GM21825 (cell line): ENCODE results near the gene CTAGE4.
A peak's percentile ranks its signal among the peaks of the same experiment; 100 is the strongest.
"Not testable (repeated sequence)": the region's sequence is repeated elsewhere in the genome, so short reads cannot be mapped to it uniquely, and the experiment has no call there.

Experiments
- ATAC-seq: cut with Tn5 transposase; IDR thresholded peaks from one replicate; pipeline ENCODE4 v1.9.1; 2021; ENCODE audit warnings: mild to moderate bottlenecking, moderate library complexity; ENCODE audit not compliant: unreplicated experiment

The CTAGE4 gene, protein sequence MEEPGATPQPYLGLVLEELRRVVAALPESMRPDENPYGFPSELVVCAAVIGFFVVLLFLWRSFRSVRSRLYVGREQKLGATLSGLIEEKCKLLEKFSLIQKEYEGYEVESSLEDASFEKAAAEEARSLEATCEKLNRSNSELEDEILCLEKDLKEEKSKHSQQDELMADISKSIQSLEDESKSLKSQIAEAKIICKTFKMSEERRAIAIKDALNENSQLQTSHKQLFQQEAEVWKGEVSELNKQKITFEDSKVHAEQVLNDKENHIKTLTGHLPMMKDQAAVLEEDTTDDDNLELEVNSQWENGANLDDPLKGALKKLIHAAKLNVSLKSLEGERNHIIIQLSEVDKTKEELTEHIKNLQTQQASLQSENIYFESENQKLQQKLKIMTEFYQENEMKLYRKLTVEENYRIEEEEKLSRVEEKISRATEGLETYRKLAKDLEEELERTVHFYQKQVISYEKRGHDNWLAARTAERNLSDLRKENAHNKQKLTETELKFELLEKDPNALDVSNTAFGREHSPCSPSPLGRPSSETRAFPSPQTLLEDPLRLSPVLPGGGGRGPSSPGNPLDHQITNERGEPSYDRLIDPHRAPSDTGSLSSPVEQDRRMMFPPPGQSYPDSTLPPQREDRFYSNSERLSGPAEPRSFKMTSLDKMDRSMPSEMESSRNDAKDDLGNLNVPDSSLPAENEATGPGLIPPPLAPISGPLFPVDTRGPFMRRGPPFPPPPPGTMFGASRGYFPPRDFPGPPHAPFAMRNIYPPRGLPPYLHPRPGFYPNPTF

DNA sequence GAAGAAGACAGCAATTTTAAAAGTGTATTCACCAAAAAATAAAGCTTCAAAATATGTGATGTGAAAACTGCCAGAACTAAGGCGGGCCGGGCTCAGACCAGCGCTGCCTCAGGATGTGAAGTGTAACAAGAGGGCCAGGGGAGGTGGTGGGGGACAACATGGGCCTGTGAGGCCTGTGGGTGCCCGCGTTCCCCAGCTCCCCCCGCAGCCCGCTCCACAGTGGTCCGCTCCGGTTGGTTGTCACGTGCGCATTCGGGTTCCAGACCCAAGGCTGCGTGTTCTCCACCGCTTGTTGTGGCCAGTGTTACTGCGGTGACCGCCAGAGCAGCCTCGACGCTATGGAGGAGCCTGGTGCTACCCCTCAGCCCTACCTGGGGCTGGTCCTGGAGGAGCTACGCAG, at the start of gene CTAGE4:
Gene CTAGE4 (plus strand): TSS at position 301 of the 400 bp plus-strand sequence. CDS start 38 bp downstream, at position 339.
- not testable (repeated sequence) for ATAC-seq

DNA sequence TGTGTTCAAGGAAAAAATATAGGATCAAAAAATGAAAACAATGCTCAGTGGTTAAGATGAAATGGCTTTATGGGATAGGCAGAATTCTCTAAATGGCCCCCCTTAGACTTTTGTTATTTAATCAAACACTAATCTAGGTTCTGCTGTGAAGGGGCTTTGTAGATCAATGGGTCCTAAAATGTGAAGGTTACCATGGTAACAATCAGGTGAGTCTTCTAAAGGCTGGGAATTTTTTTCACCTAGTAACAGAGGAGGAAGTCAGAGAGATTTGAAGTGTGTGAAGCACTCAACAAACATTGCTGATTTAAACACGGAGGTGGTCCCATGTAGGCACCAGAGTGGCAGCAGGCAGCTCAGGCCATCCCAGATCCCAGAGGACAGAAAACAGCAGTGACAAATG, 49.1 kb upstream of the CTAGE4 start:
- ATAC-seq: no peak

DNA sequence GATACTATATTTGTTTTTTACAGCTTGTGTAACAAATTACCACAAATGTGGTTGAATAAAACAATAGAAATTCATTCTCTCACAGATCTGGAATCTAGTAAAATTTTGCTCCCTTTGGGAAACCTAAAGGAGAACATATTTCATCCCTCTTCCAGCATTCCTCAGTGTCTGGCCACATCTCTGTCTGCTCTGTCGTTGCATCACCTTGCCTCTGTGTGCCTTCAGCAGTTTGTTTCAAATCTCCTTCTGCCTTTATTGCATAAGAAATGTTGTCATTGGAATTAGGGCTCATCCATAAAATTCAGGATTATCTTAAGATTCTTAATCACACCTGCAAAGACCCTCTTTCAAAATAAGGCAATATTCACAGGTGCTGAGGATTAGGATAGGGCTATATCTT, 45.8 kb upstream of the CTAGE4 start:
- ATAC-seq: no peak

DNA sequence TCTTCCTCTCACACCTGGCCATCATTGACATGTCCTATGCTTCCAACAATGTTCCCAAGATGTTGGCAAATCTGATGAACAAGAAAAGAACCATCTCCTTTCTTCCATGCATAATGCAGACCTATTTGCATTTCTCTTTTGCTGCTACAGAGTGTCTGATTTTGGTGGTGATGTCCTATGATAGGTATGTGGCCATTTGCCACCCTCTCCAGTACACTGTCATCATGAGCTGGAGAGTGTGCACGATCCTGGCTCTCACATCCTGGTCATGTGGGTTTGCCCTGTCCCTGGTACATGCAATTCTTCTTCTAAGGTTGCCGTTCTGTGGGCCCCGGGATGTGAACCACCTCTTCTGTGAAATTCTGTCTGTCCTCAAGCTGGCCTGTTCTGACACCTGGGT, 41.1 kb upstream of the CTAGE4 start:
- ATAC-seq: no peak

DNA sequence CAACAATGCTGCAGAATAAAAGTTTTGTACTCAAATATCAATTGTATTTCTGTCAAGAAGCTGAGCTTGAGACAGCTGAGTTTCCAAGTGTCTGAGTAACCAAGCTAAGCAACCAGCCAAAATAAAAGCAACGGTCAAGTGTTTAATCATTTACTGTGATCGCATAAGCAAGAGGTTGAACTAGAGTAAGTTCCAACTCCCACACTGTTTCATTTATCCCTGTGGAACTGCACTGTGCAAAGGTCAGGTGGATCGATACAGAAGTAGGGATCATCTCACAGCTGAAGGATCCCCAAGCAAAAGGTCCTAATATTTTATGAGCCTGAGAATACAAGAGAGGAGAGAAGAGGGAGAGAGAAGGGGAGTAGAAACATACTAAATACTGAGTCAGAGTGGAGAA, 38.8 kb upstream of the CTAGE4 start:
- no peak for ATAC-seq

DNA sequence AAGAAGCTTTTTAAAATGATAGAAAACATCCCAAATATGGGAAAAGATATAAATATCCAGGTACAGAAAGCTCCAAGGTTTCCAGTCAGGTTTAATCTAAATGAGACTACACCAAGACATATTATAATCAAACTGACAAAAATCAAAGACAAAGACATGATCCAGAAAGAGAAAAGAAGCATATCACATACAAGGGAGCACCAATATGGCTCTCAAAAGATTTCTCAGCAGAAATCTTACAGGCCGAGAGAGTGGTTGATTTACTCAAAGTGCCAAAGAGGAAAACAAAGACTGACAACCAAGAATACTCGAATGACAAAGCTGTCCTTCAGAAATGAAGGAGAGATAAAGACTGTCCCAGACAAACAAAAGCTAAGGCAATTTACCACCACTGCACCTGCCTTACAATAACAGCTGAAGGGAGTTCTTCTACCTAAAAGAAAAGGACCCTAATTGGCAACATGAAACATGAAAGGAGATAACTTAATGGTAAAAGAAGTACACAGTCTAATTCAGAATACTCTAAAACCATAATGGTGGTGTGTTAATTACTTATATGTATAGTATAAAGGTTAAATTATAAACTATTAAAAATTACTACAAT, 34.9 kb upstream of the CTAGE4 start:
- ATAC-seq: no peak

DNA sequence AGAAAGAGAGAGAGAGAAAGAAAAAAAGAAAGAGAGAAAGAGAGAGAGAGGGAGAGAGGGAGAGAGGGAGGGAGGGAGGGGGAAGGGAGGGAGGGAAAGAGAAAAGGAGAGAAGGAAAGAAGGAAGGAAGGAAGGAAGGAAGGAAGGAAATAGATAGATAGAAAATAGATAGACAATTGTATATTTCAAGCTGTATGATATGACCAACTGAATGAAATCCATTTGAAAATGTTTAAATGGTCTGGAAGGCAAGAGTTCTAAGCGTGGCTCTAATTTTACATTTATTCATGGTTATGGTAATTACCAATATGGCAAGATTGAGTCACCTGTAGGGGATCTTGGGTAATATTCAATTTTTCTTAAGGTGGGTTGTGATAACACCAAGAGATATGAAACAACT, 24.4 kb upstream of the CTAGE4 start:
- ATAC-seq: no peak

DNA sequence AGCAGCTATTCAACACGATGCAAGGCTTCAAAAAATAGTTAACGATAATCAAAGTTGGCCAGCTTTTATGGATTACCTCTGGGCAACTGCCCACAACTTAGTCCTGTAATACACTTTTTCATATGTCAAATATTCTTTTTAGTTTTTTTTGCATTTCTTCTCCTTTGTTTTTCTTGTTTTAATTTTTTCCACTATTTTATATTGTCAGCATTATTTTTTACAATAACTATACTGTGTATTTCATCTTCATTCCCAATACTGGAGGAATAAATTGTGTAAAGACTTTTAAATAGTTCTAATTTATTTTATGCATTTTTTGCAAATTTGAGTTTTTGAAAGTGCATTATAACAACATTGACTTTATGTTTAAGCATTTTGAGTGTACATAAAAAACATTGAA, 18.5 kb upstream of the CTAGE4 start:
- ATAC-seq: no peak

DNA sequence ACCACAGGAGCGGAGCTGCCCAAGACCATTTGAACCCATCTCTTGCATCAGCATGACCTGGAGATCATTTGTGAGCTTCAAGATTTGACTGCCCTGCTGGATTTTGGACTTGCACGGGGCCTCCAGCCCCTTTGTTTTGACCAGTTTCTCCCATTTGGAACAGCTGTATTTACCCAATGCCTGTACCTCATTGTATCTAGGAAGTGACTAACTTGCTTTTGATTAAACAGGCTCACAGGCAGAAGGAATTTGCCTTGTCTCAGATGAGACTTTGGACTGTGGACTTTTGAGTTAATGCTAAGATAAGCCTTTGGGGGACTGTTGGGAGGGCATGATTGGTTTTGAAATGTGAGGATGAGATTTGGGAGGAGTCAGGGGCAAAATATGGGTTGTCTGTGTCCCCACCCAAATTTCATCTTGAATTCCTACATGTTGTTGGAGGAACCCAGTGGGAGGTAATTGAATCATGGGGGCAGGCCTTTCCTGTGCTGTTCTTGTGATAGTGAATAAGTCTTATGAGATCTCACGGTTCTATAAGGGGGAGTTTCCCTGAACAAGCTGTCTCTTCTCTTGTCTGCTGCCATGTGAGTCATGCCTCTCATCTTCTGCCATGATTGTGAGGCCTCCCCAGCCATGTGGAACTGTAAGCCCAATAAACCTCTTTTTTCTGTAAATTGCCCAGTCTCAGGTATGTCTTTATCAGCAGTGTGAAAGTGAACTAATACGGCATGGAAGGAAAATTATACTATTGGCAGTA, 11.5 kb upstream of the CTAGE4 start:
- ATAC-seq: not testable (repeated sequence)

DNA sequence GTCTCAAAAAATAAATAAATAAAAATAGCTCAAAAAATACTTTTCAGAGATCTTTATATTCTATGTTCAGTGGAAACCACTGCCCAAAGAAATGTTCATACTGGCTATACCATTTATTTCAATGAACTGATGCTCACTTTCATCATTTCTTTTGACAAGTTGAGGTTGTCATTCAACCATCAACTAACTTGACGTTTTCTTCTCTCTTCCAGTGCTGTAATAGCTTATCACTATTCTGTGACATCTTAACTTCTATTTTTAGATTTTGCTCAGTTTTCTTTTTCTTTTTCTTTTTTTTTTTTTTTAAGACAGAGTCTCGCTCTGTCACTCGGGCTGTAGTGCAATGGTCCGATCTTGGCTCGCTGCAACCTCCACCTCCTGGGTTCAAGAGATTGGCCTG, 8.7 kb upstream of the CTAGE4 start:
- no peak for ATAC-seq

DNA sequence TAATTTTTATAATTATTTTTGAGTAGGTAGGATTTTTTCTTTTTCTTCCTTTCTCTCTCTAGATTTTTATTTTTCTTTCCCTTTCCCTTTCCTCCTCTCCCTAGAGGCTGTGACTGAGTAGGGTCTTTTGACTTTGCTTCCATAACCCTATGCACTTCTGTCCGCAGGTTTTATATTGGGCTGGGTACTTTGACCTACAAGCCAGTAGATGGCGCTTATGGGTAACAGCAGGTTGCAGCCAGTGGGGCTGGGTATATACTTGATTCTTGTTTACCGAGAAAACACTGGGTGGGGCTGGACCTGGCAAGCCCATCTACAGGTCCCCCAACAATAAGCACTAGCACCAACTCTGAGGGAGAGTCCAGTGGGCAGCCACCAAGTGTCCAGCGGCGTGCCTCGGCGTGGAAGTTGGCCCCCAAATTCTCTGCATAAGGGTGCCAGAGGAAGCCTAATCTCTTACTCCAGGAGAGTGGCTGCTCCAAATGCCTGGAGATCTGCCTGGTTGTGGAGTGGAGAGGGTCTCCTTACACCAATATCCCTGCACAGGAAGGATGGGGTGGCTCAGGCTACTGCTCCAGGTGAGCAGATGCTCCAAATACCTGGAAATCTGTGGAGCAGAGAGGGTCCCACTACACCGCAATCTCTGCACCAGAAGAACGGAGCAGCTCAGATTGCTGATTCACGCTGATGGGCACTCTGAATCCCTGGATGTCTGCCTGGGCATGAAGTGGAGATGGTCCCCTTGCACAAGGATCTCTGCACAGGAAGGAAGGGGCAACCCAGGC, 4.7 kb upstream of the CTAGE4 start:
- ATAC-seq: peak; percentile 96

DNA sequence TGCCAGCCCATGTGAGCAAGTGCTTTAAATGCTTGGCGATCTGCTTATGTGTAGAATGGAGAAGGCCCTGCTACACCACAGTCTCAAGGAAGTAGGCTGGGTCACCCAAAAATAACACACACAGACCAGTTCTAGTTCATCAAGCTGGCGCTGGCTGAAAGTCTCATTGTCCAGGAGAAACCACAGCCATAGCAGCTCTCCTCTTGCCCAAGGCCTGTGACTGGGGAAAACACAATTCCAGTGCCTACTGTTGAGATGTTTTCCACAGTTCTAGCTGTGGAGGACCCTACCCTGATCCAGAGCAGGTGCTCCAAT, 4.1 kb upstream of the CTAGE4 start:
- ATAC-seq: not testable (repeated sequence)

DNA sequence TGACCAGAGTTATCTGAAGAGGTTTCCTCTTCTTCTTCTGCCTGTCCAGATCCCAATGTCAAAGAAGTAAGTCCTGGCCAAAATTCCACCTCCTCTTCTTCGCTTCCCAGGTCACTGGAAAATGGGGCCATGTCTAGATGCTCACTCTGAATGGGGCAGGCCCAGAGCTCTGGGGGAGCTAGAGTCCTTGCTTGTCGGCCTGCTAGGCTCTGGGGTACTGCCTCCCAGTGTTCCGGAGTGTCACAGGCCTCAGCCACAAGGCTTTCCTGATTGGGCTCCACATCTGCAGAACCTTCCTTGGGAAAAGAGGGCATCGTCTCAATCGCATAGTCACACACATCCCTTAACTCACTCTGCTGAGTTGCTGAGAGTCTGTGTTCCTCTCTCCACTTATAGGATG, 4.6 kb downstream of the CTAGE4 start:
- ATAC-seq: not testable (repeated sequence)

DNA sequence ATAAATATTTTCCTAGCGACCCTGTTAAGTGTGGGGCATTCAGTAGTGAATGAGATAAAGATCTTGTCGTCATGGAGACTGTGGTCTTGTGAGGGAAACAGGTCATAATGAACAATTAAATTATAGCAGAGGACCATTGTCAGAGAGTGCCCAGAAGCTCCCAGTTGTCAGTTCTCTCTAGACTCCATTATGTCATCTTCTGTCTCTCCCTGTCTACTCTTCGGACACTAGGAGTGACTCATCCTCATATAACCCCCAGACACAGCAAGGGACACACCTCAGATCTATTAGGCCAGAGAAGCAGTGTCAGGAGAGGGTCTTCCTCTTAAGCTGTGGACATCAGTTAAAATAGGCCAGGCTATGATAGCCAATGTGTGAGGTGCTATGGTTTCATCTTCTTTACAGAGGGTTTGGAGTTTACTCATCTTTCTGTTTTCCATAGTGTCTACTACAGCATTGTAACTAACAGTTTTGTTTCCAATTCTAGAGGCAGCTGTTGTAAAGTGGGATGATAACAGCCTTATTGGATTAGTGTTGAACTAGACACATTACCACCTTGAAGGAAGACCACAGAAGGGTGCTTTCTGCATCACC, 5.4 kb downstream of the CTAGE4 start:
- ATAC-seq: not testable (repeated sequence)

DNA sequence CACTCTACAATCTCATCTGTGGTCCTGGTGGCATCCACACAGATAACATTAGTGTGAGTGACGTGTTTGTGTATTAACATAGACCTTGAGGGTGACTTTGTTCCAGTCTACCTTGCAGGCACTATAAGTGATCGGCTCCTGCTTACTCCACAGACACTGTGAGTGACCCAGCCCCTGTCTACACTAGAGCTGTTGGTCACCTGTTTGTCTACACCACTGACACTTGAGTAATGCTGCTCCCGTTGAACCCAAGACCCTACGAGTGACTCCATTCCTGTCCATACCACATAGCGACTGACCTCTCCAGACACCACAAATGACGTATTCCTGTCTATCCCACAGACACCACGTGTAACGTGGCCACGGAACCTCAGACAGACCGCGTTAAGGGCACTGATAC, 10.5 kb downstream of the CTAGE4 start:
- ATAC-seq: not testable (repeated sequence)

DNA sequence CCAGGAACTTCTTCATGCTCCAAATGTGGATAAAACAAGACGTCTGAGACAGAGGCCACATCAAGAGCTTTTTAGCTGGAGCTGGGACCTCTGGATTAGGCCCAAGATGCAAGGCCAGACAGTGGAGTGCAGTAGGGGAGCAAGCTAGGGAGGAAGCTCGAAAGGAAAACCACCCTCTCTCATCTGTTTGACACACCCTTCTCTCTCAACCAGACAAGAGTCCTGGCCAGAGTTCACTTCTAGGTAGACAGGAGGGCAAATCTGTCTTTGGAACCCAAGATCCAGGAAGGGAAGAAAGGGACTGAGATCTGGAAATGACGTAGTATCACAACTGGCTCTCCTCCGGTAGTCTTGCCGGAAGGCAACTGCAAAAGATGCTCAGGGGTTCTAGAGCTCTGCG, 11.2 kb downstream of the CTAGE4 start:
- not testable (repeated sequence) for ATAC-seq

DNA sequence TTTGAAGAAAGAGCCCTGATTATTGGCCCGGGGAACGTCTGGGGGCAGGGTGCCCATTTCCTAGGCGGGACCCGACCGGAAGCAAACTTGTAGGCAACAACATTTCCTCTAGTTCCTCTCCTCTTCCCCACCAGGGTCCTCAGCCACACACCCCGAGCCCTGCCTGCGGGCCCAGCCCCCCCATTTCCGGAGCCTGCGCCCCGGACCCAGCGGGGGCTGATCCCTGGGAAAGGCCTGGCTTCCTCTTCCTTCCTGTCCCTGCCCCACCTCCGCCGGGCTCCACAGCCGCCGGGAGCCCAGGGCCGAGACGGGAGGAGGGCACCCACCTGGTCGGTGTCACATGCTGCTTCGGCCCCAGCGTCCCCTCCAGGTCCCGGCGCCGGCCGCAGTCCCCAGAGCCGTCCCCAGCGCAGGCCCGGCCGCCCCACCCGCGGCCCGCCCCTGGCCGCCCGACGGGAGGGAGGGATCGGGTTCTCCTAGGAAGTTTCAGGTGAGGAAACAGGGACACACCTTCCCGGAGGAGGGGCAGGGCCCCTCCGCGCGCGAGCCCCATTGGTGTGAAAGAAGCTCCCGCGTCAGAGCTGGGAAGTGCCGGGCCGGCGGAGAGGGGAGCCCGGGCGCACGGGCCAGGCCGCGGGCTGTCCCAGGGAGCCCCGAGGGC, 12.1 kb downstream of the CTAGE4 start, which contains the start of gene ARHGEF35:
Gene ARHGEF35 (minus strand): TSS at position 622 of the 661 bp plus-strand sequence. CDS start 7,450 bp downstream, outside the sequence.
- ATAC-seq: peak; percentile 69

DNA sequence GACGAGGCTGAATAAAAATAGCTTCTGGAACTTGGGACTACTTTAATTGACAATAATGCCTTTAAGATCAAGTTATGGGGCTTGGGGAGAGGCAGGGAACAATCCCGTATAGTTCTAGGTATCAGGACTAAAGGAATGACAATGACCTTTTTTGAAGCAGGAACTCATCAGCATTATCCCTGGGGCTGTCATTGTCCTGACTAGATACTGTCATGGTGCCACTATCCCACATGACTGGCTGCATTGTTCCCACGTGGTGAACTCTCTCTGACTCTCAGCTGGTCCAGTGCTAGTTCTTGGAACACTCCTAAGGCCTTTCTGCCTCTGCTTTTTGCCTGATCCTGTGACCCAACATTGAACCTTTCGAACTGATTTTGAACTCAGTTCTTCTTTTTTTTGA, 15.7 kb downstream of the CTAGE4 start:
- ATAC-seq: not testable (repeated sequence)

DNA sequence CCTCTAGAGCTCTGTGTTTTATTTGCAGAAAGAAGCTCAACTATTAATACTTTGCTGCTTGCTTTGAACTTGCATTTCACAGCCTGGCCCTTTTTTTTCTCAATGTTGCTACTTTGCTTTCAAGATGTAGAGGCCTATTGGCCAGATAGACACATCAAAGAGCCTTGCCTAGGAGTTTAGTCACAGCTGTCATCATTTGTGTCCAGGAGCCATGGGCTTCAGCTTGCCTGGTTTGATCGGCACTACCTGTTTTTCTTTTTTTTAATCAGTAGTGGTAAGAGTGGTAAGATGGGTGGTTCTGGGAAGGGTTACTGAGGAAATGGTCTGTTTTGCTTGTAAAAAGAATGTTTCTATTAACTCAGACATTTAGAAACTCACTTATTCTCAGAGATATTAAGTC, 18.7 kb downstream of the CTAGE4 start:
- peak; percentile 38 for ATAC-seq
